Measurements from ENCODE around the gene PCNX3. TPM values are rescaled to one million over a fixed set of nuclear protein-coding genes. Genes with fewer than 3 reads are reported as not detected.

The PCNX3 gene
- total and polyA plus RNA-seq, 2 donors (not counting 3 experiments of a cell fraction or from before 2014, with no cell fraction given): 42.6 to 53.9 TPM

DNA sequence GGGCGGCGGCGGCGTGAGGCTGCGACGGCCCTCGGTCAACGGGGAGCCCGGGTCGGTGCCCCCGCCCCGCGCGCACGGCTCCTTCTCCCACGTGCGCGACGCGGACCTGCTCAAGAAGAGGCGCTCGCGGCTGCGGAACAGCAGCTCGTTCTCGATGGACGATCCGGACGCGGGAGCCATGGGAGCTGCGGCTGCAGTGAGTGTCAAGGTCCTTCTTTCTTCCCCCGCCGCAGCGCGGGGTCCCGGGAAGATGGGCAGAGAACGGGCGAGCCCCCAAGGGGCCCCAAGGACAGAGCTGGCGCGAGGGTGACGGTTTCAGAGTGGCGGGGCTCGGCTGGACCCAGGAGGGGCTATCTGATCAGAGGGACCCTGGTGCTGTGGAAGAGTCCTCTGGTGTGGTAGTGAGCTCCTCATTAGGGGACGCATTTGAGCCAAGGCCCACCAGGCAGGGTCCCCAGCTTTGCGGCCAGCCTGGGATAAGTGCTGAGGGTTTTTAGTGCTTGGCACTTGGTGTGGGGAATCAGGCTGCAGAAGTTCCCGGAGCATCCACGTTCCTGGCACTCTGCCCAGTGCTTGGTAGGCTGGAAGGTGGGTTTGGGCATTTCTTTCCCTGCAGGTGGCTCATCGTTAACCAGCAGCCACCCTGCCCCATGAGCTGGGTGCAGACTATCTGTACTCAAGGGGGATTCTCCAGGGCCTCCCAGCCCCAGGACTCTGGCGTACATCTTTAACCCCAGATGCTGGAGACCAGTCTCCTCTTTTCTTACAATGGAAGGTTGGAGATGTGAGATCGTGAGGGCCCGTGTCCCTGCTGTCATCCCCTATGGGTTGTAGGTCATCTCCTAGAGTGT is 30.0 kb upstream of the PCNX3 start:
- no peaks in the 10 kb centered on the region for H3K9me1 ChIP-seq (replicated peaks; ENCODE audit: control insufficient read depth, extremely low read depth, insufficient read depth, low read length)
- POLR2A ChIA-PET: no interaction called here
- intact Hi-C loops (cut with micrococcal nuclease) (no loop called here), dilution Hi-C loops (cut with MboI; ENCODE audit: extremely low pct_ligation_motif_present, low sequenced_read_pairs) (no loop called here)
- H2AFZ ChIP-seq (ENCODE audit: low read depth, low read length): no peak overlapping the region
- H3K4me1 ChIP-seq (ENCODE audit: control insufficient read depth, extremely low read depth, insufficient read depth, low read length): no peaks in the 10 kb centered on the region
- DNase-seq (ENCODE audit: low read depth, low spot score) (no peak), FAIRE-seq (no peak)
- H3K4me2 ChIP-seq (ENCODE audit: insufficient read depth, low read length): no peak overlapping the region
- H3K27me3 ChIP-seq (ENCODE audit: control insufficient read depth in 2 of 2, insufficient read depth in 2 of 2, low read length in 2 of 2): no peaks in the 10 kb centered on the region
- no peak overlapping the region for H3K4me3 ChIP-seq (replicated peaks in 1 of 3; ENCODE audit: insufficient read depth in 1 of 3, low read depth in 1 of 3, low read length in 3 of 3)
- H3K9ac ChIP-seq (replicated peaks; ENCODE audit: extremely low read depth, insufficient read depth, low read length): no peak overlapping the region
- no peaks in the 10 kb centered on the region for H3K79me2 ChIP-seq (ENCODE audit: control insufficient read depth, insufficient read depth, low read length)
- CTCF ChIA-PET: interaction anchor here (0.9 to 12.2 kb wide), 6 partner anchors 8 to 45 kb away, joined by 3 to 206 read pairs (median 18); partner anchors contain the start of genes EHBP1L1, FAM89B, PCNX3 and ZNRD2
- no peaks in the 10 kb centered on the region for H4K20me1 ChIP-seq (replicated peaks; ENCODE audit: control insufficient read depth, extremely low read depth, insufficient read depth, low read length)
- BruUV-seq (replicated peaks): no TSS peak
- H3K27ac ChIP-seq (ENCODE audit: insufficient read depth, low read depth, low read length): no peak overlapping the region
- H3K36me3 ChIP-seq (ENCODE audit: control insufficient read depth in 2 of 2, extremely low read depth in 1 of 2, insufficient read depth in 2 of 2, low read length in 2 of 2): no peaks in the 10 kb centered on the region
- TF ChIP-seq MYC (IDR thresholded peaks at IDR 0.05; ENCODE audit: low read depth, low read length): no peak
- TF ChIP-seq POLR2AphosphoS5 (IDR thresholded peaks at IDR 0.05; ENCODE audit: insufficient read depth, low read depth, low read length): no peak
- no peak for TF ChIP-seq POLR2A (IDR thresholded peaks at IDR 0.05; ENCODE audit: low read depth, low read length)
- no peak for TF ChIP-seq JUN (IDR thresholded peaks at IDR 0.05; ENCODE audit: borderline replicate concordance, insufficient read depth, insufficient read length, low read depth)
- TF ChIP-seq, protein P1, sequence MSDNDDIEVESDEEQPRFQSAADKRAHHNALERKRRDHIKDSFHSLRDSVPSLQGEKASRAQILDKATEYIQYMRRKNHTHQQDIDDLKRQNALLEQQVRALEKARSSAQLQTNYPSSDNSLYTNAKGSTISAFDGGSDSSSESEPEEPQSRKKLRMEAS (IDR thresholded peaks at IDR 0.05; ENCODE audit: insufficient read depth, insufficient read length): no peak
- TF ChIP-seq CTCF (IDR thresholded peaks at IDR 0.05; ENCODE audit: extremely low read depth in 1 of 2, insufficient read depth in 1 of 2, low read depth in 1 of 2, low read length in 2 of 2): no peak
- no peak for TF ChIP-seq GATA2 (IDR thresholded peaks at IDR 0.05; ENCODE audit: insufficient read depth, insufficient read length, low read depth, low read length)
- H3K9me3 ChIP-seq (replicated peaks; ENCODE audit: control insufficient read depth, insufficient read depth, low read length): no peaks in the 10 kb centered on the region
